Mucosa of descending colon (tissue), 3 donors: ENCODE data around the gene ANP32A. TPM values are rescaled to one million over a fixed set of nuclear protein-coding genes. Genes with fewer than 3 reads are reported as not detected.

Source experiments
- ATAC-seq: fragments of 200-7000 bp; cut with Tn5 transposase; one replicate; pipeline ENCODE4 v1.9.1; 2020; ENCODE audit warnings: mild to moderate bottlenecking, moderate library complexity
- DNase-seq, 3 donors: peaks; one replicate each; pipeline ENCODE4 v3.0.0-alpha.2; 2020
- H3K36me3 ChIP-seq: fragments of 200-600 bp; one replicate; pipeline ENCODE4 v1.8.0; 2021; ENCODE audit warnings: low read depth, mild to moderate bottlenecking
- H3K4me1 ChIP-seq: fragments of 200-600 bp; one replicate; pipeline ENCODE4 v1.8.0; 2021; ENCODE audit warnings: low read depth, mild to moderate bottlenecking
- H3K4me3 ChIP-seq: fragments of 200-600 bp; one replicate; pipeline ENCODE4 v1.8.0; 2021; ENCODE audit warnings: mild to moderate bottlenecking
- H3K9me3 ChIP-seq: fragments of 200-600 bp; one replicate; pipeline ENCODE4 v1.8.0; 2021; ENCODE audit warnings: mild to moderate bottlenecking
- intact Hi-C, 2 donors: fragments of 100-400 bp; cut with DNase I in 1 of 2; cut with micrococcal nuclease in 1 of 2; formaldehyde crosslinking; loops; one replicate each; pipeline versions ENCODE4 v1.11.0 to v1.11.1; 2022; cut with DNase I, micrococcal nuclease
- total RNA-seq, 3 donors: library from RNA; stranded (reverse); fragmentation: NEBNext Ultra II Directional in 2 of 3; extraction: Animal tissue kit (Norgen Biotek cat#: 25700) in 2 of 3; gene quantifications; one replicate each; pipeline versions ENCODE4 v1.2.1 to v1.2.4, GENCODE V29; 2021 to 2023
- TF ChIP-seq, protein P1 (sequence below): fragments of 200-600 bp; IDR thresholded peaks from one replicate; pipeline ENCODE4 v1.8.0; 2022; ENCODE audit warnings: antibody characterized with exemption, mild to moderate bottlenecking
- donor health status: DM: no; HTN: no; CAD: no; lungs with moderate emphysema.
- donor health status: DM: no; HTN: no; CAD: no.
- donor health status: DM: no; HTN: yes; CAD: no.

Gene ANP32A
- total RNA-seq, 3 donors from 2014 or later = 101 to 113 (median 109) TPM

DNA sequence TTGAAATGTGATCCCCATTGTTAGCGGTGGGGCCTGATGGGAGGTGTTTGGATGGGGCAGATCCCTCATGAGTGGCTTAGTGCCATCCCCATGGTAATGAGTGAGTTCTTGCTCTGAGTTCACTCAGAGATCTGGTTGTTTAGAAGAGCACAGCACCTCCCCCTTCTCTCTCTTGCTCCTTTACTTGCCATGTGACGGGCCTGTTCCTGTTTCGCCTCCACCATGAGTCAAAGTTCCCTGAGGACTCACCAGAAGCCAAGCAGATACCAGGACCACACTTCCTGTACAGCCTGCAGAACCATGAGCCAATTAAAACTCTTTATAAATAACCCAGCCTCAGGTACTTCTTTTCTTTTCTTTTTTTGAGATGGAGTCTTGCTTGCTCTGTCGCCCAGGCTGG, 46.6 kb downstream of the ANP32A start:
- intact Hi-C loops = loop anchor here in 1 of 2 donors (10.0 kb wide), 1 partner anchor 59 kb away; no protein-coding TSS in a partner anchor
- TF ChIP-seq, protein P1, sequence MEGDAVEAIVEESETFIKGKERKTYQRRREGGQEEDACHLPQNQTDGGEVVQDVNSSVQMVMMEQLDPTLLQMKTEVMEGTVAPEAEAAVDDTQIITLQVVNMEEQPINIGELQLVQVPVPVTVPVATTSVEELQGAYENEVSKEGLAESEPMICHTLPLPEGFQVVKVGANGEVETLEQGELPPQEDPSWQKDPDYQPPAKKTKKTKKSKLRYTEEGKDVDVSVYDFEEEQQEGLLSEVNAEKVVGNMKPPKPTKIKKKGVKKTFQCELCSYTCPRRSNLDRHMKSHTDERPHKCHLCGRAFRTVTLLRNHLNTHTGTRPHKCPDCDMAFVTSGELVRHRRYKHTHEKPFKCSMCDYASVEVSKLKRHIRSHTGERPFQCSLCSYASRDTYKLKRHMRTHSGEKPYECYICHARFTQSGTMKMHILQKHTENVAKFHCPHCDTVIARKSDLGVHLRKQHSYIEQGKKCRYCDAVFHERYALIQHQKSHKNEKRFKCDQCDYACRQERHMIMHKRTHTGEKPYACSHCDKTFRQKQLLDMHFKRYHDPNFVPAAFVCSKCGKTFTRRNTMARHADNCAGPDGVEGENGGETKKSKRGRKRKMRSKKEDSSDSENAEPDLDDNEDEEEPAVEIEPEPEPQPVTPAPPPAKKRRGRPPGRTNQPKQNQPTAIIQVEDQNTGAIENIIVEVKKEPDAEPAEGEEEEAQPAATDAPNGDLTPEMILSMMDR = no peak
- ATAC-seq = no peak

DNA sequence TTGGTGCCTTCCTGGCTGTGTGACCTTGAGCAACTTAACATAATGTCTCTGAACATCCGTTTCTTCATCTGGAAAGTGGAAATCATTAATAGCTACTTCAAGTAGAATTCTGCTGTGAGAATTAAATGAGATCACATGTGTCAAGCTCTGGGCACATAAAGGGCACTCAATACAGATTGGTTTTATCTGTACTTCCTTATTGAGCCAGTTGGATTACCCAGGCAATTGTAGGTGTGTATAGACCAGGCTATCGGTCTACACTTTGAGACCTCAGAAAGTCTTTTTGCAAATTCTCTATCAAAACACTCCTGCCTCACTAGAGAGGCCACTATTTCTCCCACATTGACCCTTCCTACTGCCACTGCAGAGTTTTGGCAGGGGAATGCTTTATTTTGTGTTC, 47.7 kb downstream of the ANP32A start:
- intact Hi-C loops = loop anchor here in 1 of 2 donors (10.0 kb wide), 1 partner anchor 58 kb away; no protein-coding TSS in a partner anchor
- TF ChIP-seq, protein P1 = no peak
- Histone ChIP-seq H3K4me3 (no peak overlapping the region), H3K9me3 (no peaks in the 10 kb centered on the region), H3K4me1 (no peaks in the 10 kb centered on the region), H3K36me3 (no peaks in the 10 kb centered on the region)
- DNase-seq = no peak
- peak; percentile 82 for ATAC-seq

More for the DNA sequence above, 46.6 kb downstream of the ANP32A start:
- H3K4me1 ChIP-seq = no peaks in the 10 kb centered on the region
- H3K9me3 ChIP-seq = no peaks in the 10 kb centered on the region
- H3K4me3 ChIP-seq = no peak overlapping the region
- H3K36me3 ChIP-seq = no peaks in the 10 kb centered on the region
- no peak for DNase-seq

DNA sequence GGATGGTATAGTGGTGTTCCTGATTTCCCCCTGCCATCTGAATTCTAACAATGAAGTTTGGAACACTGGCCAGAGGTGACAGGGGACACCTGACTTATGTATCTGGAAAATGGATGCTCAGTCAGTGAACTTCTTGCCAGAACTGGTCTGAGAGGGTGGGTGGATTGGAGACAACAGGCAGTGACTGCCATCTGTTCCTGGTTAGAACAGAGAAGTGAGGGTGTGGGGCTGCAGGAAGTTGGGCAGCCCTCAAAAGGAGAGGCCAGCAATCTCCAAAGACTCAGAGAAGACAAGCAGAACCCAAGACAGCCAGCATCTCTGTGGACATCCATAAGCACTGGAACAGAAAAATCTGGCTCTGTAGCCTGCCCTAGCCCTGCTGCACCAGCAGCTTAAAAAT, 50.5 kb downstream of the ANP32A start:
- TF ChIP-seq, protein P1 = no peak
- ATAC-seq (no peak), DNase-seq (no peak)
- no peaks in the 10 kb centered on the region for H3K4me1 ChIP-seq
- intact Hi-C loops = loop anchor here in 1 of 2 donors (10.0 kb wide), 1 partner anchor 55 kb away; no protein-coding TSS in a partner anchor
- no peaks in the 10 kb centered on the region for H3K9me3 ChIP-seq
- H3K36me3 ChIP-seq = no peaks in the 10 kb centered on the region
- no peak overlapping the region for H3K4me3 ChIP-seq

DNA sequence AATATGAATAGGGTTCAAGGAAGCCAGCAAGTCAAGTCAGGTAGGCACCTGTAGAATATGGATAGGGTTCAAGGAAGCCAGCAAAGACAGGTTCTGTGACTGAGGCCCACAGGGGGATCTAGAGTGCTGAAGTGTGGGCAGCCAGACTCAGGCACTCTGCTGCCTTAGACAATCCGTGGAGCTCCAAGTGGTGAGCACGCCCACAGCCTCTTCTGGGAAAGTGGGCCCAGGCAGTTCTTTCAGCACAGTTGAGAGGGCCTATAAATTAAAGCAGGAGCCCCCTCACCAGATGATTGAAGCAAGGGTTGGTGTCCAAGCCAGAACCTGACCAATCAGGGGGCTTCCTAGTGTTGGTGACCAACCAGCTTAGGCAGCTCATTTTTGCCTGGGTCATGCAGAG, 51.0 kb downstream of the ANP32A start:
- intact Hi-C loops = loop anchor here in 1 of 2 donors (10.0 kb wide), 1 partner anchor 55 kb away; no protein-coding TSS in a partner anchor
- ATAC-seq (no peak), DNase-seq (no peak)
- Histone ChIP-seq H3K36me3 (no peaks in the 10 kb centered on the region), H3K4me3 (no peak overlapping the region), H3K9me3 (no peaks in the 10 kb centered on the region), H3K4me1 (no peaks in the 10 kb centered on the region)
- TF ChIP-seq, protein P1 = no peak

DNA sequence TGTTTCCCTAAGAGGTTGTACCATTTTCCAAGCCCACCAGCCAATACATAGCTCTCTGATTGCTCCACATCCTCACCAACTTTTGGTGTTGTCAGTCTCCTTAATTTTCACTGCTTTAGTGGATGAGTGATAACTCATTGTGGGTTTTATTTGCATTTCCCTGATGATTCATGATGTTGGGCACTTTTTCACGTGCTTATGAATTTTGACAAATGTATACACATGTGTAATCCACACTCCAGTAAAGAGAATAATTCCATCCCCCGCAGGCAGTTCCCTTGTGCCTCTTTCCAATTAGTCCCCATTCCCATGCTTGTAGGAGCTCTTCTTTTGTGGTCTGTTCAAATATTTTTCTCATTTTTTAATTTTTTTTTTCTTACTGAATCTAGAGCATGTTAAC, 52.4 kb downstream of the ANP32A start:
- TF ChIP-seq, protein P1 = no peak
- ATAC-seq = no peak
- H3K9me3 ChIP-seq = no peaks in the 10 kb centered on the region
- H3K4me3 ChIP-seq = no peak overlapping the region
- no peaks in the 10 kb centered on the region for H3K36me3 ChIP-seq
- no peak for DNase-seq
- intact Hi-C loops = no loop called here
- H3K4me1 ChIP-seq = no peaks in the 10 kb centered on the region

DNA sequence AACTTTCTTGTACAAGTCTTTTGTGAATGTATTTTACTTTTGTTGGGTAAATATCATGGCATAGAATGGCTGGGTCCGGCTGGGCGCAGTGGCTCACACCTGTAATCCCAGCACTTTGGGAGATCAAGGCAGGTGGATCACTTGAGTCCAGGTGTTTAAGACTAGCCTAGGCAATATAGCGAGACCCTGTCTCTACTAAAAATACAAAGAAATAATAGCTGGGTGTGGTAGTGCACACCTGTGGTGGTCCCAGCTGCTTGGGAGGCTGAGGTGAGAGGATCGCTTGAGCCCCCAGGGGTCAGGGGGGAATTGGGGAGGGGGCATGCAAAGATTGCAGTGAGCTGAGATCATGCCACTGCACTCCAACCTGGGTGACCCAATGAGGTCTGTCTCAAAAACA, 52.9 kb downstream of the ANP32A start:
- intact Hi-C loops = no loop called here
- Histone ChIP-seq H3K4me3 (no peak overlapping the region), H3K36me3 (no peaks in the 10 kb centered on the region), H3K9me3 (no peaks in the 10 kb centered on the region), H3K4me1 (no peaks in the 10 kb centered on the region)
- TF ChIP-seq, protein P1 = no peak
- no peak for DNase-seq
- no peak for ATAC-seq
